Measurements from ENCODE around the gene DACH1.
A peak's percentile ranks its signal among the peaks of the same experiment; 100 is the strongest.
"Not testable (repeated sequence)": the region's sequence is repeated elsewhere in the genome, so short reads cannot be mapped to it uniquely, and the experiment has no call there.

DACH1 gene

GRCh38 chr13:71828117-71828516, 38.9 kb downstream of the DACH1 start:
- no peak for DNase-seq

- no peak for DNase-seq
These were observed 39.8 kb downstream of the DACH1 start for GRCh38 chr13:71827241-71827640.

- no peak for DNase-seq
These were observed 46.3 kb downstream of the DACH1 start for GRCh38 chr13:71820699-71821098.

DNA sequence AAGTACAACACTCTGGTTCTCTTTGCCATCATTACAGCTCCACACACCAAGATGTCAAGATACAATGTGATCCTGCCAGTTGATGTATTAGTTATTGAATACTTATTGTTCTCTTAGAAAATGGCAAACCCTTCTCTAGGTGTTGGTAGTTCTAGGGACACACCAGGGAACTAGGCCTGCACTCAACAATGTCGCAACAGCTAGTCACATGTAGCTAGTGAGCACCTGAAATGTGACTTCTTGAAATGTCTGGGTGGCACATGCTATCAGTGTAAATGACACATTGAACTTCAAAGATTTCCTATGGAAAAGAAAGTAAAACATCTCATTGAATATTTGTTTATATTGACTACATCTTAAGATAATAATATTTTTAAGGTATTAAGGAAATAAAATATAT, 49.7 kb downstream of the DACH1 start:
- no peak for DNase-seq

GRCh38 chr13:71814806-71815360, 52.1 kb downstream of the DACH1 start:
- DNase-seq, result peak; percentile 86

DNA sequence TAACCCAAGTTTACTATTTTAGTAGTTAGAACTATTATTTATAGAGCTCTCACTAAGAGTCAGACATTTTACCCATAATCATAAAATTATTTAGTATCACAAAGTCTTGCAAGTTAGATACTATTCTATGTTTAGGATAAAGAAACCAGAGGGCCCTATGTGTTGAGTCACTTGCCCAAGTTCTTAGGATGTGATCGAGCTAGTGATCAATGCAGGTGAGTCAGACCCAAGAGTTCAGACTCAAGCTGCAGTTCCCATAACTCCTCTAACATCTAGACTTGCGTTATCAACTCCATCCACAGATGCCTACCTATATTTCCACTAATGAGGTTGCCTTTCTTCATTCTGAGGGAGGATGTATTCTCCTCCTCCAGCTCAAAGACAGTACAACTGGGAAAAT, 53.8 kb downstream of the DACH1 start:
- no peak for DNase-seq

- DNase-seq, result no peak
These were observed 55.7 kb downstream of the DACH1 start for GRCh38 chr13:71811344-71811743.

DNA sequence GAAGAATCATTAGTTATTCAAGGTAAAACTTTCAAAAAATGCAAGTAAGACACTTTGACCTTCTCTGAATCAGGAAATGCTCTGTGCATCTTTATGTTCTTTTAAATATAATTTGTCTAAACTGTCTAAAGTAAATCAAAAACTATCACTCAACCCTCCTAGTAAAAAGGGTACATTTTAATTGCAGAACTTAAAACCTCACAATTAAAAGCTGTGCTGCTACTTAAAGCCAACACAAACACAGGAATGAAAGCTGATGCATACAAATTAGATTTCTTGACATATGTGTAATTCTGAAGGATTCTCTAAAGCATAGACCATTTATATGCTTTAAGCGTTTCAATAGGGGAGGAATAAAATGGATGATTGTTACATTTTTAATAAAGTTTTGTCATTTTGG, 58.3 kb downstream of the DACH1 start:
- peak; percentile 40 for DNase-seq

- DNase-seq, result peak; percentile 24
These were observed 60.1 kb downstream of the DACH1 start for GRCh38 chr13:71806886-71807285.

DNA sequence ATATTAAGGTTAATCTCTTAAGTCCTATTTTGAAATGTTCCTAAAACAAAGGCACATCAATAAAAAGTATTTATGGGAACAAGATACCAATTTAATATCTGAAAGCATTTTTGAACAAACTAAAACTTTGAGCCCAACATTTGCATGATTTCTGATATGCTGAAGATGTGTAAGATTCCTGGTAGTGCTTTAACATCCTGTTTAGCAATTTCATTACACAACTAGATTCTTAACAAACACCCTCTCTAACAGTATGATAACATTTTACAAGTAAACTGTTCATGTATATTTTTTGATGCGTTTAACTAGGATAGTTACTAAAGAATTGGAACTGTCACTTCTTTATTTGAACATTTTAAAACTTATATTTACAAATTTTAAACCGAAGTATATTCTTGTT, 63.9 kb downstream of the DACH1 start:
- no peak for DNase-seq

DNA sequence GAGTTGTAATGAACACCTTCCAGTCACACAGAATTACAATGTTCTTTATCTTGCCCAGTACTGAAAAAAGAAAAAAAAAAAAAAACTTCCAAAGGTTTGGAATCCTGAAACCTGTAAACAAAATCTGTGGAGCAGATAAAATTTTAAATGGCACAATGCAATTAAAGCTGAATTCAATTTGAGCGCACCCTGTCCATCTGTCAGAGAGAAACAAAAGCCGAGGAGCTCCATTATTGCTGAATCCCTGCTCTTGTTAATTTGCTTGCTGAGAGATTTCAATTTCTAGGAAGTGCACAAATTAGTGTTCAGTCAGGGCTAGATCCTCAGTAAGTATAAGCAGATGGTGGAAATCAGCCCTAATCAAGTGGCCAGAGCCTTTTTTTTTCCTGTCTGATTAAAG, 65.2 kb downstream of the DACH1 start:
- peak; percentile 93 for DNase-seq

- peak; percentile 26 for DNase-seq
These were observed 65.7 kb downstream of the DACH1 start for GRCh38 chr13:71801165-71801760.

DNA sequence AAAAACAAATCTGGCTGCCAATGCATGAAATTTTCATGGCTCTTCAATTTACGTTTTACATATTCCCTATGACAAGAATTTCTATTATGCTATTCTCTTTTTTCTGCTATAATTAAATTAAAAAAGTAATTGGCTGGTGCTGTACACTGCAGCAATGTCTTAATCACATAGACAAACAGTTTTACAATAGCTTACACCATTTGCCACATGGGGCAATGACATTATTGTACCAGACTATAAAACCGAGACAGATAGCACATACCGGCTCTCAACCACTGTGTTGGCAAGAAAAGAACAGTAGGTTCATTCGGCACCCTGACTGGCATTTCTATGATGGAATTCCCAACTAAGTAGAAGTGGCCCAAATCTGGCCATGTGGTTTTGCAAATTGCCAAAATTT, 67.7 kb downstream of the DACH1 start:
- DNase-seq, result peak; percentile 82

- peak; percentile 47 for DNase-seq
These were observed 68.3 kb downstream of the DACH1 start for GRCh38 chr13:71798707-71799106.

GRCh38 chr13:71797517-71797916, 69.5 kb downstream of the DACH1 start:
- peak; percentile 83 for DNase-seq

DNA sequence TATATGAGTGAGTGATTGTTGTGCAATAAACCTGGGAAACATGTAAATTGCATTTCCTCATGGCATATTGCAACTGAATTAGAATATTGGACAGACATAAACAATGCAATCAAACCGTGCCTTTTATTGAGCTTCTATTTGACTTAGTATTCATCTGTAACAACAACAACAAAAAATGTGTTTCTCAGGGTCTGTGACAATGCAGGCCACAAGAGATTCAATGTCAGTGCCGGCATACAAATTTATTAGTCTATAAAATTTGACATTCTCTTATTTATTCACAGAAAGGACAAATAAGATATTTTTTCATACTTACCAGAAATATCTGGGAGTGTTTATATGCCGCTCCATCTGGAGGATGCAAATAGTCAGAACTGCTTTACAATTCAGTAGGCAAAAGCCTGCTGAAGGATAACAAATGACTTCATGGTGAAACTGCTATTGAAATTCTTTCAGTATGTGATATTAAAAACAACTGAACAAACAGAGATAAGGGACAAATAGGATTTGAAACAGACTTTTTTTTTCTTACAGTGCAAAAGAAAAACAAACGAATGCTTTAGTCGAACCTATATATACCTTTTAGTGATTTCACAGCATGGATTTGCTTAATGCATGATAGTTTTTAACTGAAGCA, 77.2 kb downstream of the DACH1 start:
- DNase-seq, result no peak

DNA sequence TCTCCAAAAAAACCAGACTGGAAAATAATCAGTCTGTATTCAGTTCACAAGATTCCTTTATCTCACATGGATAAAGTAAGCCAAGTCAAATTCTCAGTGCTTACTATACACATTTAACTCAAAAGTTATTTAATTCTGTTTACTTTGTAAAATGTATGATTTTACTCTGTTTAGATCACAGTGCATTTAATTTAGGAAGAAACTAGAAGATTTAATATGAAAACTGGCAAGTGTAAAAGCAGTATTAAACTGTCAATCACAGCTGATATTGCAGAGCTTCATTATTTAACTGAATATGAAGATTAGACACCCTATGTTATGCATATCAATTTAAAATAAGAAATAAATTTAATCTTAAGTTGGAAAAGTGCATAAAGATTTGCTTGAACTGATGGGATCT, 78.0 kb downstream of the DACH1 start:
- no peak for DNase-seq

DNA sequence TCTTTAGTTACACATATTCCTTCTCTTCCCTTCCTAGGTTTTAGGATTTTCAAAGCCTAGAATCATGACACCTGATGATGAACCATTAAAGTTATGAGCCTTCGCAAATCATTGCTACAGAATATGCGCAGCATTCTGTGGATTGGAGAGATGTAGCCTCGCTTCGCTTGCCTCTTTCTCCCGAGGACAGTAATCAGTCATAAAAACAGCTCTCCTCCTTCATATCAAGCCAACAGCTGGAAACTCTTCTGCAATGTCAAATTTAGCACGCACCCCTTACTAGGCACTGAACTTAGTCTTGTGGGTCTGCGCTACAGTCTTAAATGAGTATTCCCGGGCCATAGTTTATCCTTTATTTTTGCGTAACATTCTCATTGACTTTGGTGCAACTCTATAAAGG, 79.6 kb downstream of the DACH1 start:
- DNase-seq, result no peak

DNA sequence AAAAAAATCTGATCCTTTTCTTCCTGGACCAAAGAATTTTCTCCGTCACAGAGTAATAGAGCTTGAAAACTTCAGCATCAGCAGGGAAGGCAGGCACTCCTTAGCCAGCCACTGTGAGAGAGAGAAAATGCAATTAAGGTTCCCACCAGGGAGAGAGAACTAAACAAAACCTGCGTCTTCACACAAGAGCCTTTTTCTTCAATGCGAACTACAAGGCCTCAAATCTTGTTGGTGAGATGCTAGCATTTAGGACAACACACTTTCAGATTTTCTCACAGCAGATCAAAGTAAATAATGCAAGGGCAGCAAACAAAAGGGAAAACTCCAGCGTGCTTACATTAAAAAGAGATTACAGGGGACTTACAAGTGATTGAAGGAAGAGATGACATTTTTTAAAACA, 80.1 kb downstream of the DACH1 start:
- peak; percentile 32 for DNase-seq

DNA sequence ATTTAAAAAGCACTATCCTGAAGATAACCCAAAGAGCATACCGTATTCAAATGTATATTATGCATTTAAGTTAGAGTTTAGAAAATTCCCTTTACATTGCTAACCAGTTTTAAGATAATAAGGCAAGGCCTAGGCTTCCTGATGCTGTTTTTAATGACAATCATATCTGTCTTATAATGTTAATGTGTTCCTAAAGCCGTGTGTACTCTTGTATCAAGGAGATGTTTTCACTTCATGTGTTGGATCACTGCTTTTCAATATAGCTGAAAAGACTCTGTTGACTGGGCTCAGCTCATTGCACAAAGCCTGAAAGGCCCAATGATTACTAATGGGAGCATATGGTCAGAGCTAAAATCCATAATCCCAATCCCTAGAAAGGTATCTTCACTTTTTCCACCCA, 81.6 kb downstream of the DACH1 start:
- DNase-seq, result peak; percentile 57

DNA sequence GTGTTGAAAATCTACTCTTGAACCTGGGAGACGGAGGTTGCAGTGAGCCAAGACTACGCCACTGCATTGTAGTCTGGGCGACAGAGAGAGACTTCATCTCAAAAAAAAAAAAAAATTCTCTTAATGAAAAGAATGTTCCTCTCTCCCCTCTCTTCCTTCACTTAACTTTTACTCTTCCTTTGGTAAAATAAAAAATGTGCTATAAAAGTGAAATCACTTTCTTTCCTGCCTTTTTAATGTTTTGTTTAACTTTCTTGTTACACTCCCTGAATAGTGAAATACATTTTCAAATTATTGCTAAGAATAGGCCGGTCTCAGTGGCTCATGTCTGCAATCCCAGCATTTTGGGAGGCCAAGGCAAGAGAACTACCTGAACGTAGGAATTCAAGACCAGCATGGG, 86.5 kb downstream of the DACH1 start:
- no peak for DNase-seq

DNA sequence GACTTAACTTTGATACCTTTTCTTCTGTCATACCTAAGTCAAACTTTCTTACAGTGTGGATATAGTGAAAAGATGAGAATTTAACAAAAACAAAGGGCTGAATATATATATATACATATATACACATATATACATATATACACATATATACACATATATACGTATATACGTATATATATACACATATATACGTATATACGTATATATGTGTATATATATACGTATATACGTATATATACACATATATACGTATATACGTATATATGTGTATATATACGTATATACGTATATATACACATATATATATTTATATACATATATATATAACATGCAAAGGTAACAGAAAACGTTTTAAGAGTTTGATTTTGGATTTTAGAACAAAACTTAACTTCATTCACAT, 88.0 kb downstream of the DACH1 start:
- DNase-seq, result not testable (repeated sequence)

GRCh38 chr13:71775966-71776365, 91.0 kb downstream of the DACH1 start:
- DNase-seq, result no peak

DNA sequence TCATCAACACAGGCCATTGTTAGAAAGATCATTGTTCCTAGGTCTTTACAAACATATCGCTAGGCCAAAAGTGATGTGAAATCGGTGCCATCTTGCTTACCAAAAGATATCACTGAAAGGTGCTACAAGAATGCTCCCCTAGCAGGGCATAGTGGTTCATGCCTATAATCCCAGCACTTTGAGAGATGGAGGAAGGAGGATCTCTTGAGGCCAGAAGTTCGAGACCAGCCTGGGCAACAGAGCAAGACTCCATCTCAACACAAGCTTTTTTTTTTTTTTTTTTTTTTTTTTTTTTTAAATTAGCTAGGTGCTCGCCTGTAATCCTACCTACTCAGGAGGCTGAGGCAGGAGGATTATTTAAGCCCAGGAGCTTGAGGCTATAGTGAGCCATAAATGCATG, 92.1 kb downstream of the DACH1 start:
- DNase-seq, result no peak

DNA sequence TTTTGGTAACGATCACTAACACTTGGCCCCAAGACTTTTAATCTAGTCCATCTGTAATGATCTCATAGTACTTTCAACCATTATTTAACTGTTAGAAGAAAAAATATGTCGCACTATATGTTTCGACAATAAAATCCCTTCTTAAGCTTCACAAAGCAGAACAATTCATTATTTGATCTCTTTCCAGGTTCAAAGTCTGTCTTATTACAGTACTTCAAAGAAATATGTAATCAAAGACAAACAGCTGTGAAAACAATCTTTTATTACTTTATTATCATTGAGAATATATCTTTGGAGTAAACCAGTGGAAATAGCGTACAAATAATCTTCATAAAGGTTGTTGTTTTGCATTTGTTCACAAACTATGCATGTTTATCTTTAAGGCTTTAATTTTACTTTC, 93.5 kb downstream of the DACH1 start:
- DNase-seq, result no peak
